Ramos (cell line): ENCODE data around the gene MAN1A2.
"Not testable (repeated sequence)": the region's sequence is repeated elsewhere in the genome, so short reads cannot be mapped to it uniquely, and the experiment has no call there.

Source experiments
- in situ Hi-C: fragments of 300-500 bp; cut with MboI; formaldehyde crosslinking; loops from one replicate; pipeline ENCODE4 v1.14.3; 2022; ENCODE audit warnings: low sequenced_read_pairs; ENCODE audit not compliant: unreplicated experiment

MAN1A2 gene

DNA sequence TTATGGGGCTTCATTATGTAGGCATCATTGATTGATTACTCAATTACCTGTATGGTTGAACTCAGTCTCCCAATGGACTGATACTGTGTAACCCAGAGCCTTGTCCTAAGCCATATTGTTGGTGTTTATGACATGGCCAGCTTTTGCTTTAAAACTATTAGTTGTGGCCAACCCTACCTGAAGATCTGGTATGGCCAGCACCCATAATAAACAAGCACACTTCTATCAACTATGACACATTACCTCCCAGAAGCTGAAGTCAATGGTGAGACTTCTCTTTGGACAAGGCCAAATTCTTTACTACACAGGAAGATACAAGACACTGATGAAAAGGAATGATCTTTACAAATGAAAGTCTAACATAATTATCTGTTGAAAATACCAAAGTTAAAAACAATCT lies 28.8 kb downstream of the MAN1A2 start:
- in situ Hi-C loops, result no loop called here

DNA sequence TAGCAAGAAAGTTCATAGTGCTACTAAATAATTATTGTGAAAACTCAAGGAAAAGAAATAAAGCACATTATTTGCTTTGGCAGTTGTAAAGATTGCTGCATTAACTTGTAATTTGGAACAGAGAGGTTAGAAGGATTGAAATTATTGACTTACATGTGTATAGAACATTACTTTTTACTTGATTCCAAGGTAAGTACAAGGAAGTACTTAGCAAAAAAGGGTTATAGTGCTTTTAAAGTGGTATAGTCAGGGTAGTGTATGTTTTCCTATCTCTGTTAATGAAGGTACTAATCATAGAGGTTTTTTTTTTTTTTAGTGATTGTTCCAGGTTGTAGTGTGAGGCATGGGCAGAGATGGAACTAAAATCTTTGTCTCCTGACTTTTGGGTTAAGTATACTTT lies 29.4 kb downstream of the MAN1A2 start:
- in situ Hi-C loops, result no loop called here

DNA sequence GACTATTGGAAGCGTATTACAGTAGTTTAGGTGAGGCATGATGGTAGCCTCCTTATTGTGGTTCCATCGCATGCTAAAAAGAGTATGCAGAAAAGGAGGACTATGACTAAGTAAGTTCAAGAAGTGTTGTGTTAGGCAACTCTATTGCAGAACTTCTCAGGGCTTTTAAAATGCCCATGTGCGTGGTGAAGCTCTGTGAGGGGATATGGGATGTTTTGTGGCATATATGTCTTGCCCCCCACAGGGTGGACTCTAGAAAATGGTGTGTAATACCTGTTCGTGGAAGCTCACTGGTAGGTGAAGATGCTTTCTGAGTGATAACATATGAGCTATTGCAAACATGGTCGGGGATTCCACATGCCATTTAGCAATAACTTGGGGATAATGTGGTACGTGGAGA lies 31.7 kb downstream of the MAN1A2 start:
- in situ Hi-C loops, result no loop called here

DNA sequence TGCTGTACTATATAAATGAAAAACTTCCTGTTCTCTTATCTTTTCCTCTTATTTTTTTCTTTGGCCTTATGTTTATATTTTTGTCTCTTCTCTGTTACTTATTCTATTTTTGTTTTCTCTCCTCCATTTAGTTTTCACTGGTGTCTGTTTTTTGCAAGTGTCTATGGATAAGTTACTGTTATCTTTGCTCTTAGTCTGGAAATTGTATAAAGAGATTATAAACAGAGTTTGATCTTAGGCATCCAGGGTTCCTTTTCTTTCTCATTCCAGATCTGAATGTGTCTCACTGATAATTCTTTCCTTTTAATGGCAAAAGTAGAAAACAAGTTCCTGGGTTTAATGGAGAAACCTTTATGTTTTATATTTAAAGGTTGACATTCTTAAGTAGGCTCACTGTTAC lies 34.5 kb downstream of the MAN1A2 start:
- in situ Hi-C loops, result no loop called here

DNA sequence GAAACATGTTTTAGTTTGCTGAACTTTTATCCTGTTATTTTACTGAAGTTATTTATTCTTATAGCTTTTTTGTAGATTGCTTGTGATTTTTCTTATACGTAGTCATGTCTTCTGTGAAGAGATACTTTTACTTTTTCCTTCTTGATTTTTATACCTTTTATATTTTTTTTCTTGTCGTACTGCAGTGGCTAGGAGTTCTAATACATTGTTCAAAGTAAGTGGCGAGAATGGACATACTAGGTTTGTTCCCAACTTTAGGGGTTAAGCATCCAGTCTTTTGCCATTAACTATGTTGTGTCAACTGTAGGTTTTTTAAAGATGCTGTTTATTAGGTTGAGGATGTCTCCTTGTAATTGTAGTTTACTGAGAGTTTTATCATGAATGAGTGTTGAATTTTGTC lies 36.3 kb downstream of the MAN1A2 start:
- in situ Hi-C loops, result no loop called here

DNA sequence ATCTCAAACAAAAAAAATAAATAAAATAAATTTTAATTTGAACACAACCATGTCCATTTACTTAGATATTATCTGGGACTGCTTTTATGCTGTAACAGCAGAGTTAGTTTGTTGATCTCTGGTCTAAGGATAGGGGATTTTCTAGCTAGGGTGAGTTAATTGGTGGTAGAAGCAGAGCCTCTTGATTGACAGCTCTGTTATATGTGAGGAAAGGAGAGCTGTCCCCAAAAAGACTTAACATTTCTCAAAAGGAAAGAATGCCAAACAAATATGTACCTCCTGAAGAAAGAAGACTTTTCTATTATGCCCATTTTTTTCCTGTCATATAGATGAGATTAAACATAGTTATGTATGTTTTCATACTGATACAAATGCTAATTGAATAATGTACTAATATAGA lies 37.8 kb downstream of the MAN1A2 start:
- in situ Hi-C loops, result no loop called here

DNA sequence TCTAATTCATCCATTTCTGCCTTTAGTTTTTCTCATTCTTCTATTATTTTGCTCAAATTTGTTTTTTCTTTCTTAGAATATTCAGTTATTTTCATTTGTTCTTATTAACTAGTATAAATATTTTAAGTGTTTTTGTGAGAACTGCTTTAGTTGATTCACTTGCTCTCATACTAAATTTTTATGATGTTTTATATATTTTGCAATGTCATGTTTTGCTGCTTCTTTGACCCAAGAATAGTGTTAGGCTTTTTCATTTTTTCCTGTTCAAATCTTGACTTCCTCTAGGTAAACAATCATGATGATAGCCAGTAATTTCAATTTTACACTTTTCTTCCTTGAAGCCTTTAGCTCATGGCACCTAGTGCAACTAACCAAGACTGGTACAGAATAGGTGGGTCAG lies 45.2 kb downstream of the MAN1A2 start:
- in situ Hi-C loops, result no loop called here

DNA sequence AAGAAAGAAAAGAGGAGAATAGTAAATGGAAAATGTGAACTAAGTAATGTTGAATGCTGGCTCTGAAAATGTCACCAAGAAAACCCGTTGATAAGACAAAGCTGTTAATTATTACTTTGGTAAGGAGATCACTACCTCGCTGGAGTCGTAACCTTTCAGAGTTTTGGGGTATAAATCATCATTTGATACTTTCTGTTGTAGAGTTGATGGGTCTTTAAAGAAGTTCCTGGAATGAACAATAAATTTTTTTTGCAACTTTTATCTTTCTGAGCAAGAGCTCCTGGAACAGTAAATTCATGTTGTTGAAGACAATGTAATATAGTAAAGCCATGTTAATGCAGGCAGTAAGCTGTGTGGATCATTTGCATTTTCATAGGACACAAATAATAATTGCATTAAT lies 46.2 kb downstream of the MAN1A2 start:
- in situ Hi-C loops, result no loop called here

DNA sequence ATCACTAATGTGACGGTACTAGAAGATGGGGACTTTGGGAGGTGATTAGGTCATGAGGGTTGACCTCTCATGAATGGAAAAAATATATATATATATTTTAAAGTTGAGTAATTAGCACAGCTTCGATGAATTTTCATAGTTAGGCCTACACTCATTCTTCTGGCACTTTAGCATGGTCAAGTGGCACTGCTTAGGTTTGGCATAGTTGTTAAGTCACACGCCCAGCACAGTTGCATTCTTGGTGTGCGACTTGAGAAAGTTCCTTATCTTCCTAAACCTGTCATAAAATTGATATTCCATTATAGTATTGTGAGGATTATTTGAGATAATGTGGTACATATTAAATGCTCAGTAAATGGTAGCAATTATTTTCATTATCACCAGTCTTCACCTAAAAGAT lies 47.7 kb downstream of the MAN1A2 start:
- in situ Hi-C loops, result no loop called here

DNA sequence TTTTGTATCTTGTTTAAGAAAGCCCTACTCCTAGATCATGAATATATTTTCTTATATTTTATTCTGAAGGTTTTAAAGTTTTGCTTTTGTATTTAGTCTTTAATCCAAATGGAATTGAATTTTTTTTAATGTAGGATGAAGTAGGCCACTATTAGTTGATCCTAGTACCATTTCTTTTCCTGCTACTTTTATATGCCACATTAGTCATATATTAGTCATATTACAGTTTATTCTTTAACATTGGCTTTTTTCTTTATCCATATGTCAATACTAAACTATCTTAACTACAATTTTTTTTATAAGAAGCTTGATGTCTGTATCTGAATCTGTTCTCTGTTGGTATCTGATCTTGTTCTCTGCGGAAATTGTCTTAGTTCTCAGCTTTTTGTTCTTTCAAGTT lies 48.8 kb downstream of the MAN1A2 start:
- in situ Hi-C loops, result no loop called here

DNA sequence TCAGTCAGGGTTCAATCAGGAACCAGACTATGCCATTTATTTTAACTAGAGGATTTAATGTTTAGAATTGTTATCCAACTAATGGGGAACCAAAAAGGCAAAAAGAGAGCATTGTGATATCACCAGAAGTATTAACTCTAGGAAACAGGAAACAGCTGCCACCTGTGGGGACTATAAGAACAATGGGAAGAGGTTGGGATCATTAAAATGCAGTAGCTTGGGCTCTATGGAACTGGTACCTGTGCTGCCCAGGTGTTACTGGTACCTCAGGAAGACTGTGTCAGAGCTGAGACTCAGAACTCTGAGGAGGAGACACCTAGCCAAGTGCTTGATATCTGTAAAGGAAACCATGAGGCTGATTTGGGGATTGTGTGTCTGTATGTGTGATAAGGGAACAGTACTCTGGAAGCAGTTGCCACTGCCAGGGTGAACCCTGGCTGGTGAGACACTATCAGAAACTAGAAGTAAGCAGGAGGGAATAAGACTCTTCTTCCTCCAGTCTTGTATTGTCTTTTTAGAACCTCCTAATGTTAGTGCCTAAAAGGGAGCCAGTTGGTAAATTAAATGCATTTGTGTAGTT lies 49.4 kb downstream of the MAN1A2 start:
- in situ Hi-C loops, result no loop called here

DNA sequence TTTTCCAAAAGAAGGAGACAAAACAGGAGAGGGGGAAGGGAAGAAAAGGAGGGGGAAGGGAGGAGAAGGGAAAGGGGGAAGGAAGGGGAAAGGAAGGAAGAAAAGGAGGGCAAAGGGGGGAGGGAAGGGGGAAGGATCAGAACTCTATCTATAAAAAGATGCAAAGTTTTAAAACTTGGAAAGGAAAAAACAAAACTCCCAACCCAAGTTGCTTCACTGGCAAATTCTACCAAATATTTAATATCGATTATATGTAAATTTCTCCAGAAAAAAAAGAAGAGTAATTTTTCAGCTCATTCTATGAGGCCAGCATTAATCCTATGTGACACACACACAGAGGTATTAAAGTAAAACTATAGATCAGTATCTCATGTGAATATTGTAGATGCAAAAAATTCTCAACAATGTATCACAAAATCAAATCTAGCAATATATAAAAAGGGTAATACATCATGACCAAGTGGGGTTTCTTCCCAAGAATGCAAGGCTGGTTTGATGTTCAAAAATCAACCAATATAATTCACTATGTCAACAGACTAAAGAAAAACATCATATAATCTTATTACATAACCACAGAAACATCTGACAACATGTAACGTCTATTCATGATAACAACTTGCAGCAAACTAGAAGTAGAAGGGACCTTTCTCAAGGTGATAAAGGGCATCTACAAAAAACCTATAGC lies 57.9 kb downstream of the MAN1A2 start:
- in situ Hi-C loops, result no loop called here

DNA sequence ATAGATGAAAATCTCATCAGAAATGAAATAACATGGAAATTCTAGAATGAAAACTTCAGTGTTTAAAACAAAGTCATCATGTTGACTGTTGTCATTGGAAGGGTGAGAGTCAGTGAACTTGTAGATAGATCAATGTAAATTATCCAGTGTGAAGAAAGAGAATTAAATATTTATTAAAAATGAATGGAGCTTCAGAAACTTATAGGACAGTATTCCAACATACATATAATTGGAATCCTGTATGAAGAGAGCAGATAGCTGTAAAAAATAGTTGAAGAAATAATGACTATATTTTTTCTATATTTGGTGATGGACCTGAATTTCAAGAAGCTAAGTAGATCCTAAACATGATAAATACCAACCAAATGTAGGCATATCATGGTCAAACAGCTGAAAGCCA lies 60.0 kb downstream of the MAN1A2 start:
- in situ Hi-C loops, result no loop called here

DNA sequence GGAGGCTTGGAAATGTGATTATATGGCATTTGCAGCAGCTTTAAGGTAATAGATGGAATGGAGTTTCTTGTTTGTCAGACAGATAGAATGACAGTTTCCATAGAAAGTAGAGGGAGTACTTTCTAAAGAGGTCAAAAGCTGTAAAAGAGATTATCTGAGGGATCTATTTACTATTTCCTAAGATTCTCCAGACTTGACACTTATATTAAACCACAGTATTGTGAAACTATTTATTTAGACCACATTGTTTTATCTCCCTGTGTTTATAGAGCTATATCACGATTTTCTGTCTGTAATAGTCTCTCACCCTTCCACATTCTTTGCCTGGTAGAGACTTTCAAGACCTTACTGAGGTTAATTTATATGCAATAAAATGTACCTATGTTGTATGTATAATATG lies 66.7 kb downstream of the MAN1A2 start:
- in situ Hi-C loops, result no loop called here

DNA sequence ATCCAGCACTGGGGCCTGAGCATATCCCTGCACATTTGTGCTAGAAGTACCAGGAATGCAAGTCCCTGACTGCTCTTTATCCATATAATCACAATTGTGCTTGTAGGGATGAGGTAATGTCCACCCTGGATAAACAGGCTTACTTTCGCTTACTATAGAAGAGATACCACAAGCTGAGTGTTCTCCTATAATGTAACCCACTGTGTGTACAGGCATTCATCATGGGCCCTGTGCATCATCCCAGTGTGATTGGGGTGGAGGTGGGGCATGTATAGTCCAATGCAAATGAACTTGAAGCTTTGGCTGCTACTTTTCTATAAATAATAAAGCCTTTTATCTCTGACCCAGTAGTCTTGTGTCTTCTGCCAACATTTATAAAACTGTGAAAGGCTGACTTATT lies 69.3 kb downstream of the MAN1A2 start:
- in situ Hi-C loops, result no loop called here

DNA sequence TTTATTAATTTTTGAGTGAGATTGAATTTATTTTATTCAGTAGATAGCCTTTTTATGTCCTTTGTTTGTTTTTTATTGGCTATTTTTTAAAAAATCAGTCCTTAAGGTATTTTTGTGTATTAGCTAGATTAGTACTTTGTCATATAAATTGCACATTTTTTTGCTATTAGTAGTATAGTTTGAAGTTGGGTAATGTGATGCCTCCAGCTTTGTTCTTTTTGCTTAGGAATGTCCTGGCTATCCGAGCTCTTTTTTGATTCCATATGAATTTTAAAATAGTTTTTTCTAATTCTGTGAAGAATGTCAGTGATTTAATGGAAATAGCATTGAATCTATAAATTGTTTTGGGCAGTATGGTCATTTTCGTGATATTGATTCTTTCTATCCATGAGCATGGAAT lies 80.4 kb downstream of the MAN1A2 start:
- in situ Hi-C loops, result no loop called here

DNA sequence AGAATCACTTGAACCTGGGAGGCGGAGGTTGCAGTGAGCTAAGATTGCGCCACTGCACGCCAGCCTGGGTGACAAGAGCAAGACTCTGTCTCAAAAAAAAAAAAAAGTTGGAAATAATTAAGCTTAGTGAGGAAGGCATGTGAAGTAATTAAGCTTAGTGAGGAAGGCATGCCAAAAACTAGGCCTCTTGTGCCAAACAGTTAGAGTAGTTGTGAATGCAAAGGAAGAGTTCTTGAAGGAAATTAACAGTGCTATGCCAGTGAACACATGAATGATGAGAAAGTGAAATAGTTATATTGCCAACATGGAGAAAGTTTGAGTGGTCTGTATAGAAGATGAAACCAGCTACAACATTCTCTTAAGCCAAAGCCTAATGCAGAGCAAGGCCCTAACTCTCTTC lies 85.0 kb downstream of the MAN1A2 start:
- in situ Hi-C loops, result no loop called here

DNA sequence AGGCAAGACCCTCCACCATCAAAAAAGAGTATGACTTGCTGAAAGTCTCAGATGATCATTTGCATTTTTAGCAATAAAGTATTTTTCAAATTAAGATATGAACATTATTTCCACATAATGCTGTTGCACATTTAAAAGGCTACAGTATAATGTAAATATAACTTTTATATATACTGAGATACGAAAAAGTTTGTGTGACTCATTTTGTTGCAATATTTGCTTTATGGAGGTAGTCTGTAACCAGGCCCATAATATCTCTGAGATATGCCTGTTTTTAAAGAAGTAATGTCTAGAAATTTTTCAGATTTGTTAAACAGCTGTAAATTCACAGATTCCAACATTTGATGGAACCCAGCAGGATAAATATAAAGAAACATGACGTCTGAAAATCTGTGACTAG lies 86.7 kb downstream of the MAN1A2 start:
- in situ Hi-C loops, result no loop called here

DNA sequence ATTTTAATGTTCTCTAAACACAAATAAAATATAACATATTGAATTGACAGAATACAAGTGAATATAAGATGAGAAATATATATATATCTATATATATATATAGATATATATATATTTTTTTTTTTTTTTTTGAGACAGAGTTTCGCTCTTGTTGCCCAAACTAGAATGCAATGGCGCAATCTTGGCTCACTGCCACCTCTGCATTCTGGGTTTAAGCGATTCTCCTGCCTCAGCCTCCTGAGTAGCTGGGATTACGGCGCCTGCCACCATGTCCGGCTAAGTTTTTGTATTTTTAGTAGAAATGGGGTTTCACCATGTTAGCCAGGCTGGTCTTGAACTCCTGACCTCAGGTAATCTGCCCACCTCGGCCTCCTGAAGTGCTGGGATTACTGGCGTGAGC lies 91.2 kb downstream of the MAN1A2 start:
- in situ Hi-C loops, result not testable (repeated sequence)

DNA sequence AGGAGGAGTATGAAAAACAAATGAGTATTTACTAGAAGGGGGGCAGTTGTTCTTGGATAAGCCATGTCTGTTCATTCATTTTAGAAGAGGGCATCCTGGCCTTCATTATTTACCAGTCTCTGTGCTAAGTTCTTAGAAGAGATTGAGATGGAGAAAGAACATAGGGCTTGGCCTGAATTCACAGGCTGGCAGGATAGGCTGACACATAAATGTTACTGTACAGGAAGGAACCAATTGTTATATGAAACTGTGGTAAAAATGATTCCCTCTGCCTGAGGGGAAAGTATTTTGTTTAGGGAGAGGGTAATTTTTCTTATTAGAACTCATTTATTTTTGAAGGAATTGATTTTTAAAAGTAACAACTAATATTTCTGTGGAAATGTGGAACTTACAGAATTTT lies 99.5 kb downstream of the MAN1A2 start:
- in situ Hi-C loops, result no loop called here

DNA sequence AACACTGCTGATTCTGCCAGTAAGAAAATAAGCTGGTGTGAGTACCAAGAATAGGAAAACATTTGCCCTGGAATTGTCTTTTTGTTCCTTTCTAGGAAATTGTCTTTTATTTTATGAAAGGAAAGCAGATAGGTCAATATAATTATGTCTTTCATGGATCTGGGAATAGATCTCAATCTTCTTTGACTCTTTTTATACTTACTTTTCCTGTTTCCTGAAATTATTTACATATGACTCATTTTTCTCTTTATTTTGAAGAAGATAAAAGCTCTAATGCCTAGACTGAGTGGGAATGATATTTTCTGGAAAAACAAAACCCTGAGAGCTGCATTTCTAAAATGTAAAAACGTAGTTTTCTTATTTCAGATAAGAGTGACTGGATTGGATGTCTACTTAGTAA lies 100.1 kb downstream of the MAN1A2 start:
- in situ Hi-C loops, result no loop called here

DNA sequence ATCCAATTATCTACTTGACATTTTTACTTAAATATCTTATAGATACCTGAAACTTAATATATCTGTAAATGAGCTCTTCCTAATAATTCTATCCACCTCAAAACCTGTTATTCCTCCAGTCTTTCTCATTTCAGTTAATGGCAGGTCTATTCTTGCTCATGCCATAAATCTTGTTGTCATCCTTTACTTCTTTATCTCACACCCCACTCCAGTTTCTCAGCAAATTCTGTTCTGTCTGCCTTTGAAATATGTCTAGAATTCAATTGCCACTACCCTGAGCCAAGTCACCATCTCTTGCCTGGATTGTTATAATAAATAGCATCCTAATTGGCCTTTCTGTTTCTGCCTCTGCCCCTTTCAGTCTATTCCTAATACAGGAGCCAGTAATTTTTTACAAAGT lies 105.8 kb downstream of the MAN1A2 start:
- in situ Hi-C loops, result no loop called here

DNA sequence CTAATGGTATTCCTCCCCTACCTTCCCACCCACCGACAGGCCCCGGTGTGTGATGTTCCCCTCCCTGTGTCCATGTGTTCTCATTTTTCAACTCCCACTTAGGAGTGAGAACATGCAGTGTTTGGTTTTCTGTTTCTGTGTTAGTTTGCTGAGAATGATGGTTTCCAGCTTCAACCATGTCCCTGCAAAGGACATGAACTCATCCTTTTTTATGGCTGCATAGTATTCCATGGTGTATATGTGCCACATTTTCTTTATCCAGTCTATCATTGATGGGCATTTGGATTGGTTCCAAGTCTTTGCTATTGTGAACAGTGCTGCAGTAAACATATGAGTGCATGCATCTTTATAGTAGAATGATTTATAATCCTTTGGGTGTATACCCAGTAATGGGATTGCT lies 108.2 kb downstream of the MAN1A2 start:
- in situ Hi-C loops, result not testable (repeated sequence)
